NCI-H2081 (cell line): ENCODE data around the gene BPI.
"Not testable (repeated sequence)": the region's sequence is repeated elsewhere in the genome, so short reads cannot be mapped to it uniquely, and the experiment has no call there.

Experiments used
- DNase-seq, 2 experiments: peaks; one replicate each; lab custom pipeline; 2025; lab: John Stamatoyannopoulos, UW

BPI gene

DNA sequence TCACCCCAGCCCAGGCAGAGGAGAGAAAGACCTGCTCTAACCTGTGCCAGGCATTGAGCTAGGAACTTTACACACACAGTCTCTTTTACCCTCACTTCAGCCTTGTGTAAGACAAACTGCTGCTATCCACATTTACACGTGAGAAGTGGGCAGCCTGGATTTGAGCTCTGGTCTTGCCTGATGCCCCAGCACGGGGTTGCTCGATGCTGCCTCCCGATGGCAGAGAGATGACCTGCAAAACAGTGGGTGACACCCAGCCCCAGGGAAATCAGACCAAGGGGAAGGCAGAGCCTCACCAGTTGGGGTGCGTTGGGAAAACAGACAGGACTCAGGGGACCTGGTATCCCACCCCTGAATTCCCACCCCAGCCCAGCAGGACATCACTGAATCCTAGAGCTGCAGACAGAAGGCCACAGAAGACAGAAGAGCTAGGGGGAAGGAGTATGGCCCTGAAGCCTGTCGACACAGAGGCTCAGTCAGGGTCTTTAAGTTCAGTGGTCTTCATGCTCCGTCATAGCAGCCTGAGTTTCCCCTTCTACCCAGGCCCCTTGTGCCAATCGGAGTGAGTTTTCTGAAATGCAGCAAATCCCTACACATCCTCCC lies 990 bp downstream of the BPI start:
- no peak for DNase-seq

GRCh38 chr20:38305541-38305940 lies 1.6 kb downstream of the BPI start:
- DNase-seq: no peak

DNA sequence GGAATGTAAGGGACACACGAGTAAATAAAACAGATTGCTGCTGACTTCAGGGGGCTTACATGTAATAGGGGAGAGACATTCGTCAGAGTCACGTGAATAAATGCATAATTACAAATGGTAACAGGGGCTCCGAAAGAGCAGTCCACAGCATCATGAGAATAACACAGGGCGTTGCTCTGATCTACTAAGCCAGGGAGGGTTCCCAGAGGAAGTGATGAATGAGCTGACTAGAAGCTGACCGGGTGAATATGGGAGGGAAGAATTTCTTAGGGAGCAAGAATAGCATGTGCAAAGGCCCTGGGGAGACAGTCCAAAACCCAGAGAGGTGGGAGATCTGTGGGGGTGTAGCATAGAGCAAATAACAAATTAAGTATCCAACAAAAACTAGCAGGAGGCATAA lies 2.4 kb downstream of the BPI start:
- no peak for DNase-seq

DNA sequence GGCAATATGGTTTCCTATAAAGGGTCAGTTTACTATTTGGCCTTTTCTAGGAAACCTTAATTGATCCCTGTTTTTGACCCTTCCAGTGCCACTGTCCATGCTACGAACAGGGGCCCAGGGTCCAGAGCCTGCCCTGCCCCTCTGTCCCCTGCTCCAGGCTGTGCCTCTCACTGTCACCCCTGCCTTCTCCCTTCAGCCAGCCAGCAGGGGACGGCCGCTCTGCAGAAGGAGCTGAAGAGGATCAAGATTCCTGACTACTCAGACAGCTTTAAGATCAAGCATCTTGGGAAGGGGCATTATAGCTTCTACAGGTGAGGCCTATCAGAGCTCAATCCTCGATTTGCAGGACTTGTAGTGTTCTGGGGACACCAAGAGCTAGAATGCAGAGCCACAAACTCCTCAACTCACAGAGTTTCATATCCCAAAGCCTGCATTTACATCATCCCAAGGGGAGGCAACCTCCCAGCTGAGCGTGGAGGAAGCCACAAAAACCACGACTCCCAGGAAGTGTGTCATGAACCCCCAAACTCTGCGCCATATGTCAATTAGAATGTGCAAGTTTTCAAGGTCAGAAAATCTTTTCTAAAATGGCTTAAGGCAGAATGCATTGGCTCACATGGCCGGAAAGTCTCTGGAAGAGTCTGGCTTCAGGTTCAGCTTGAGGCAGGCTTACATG lies 3.6 kb downstream of the BPI start:
- DNase-seq: no peak

DNA sequence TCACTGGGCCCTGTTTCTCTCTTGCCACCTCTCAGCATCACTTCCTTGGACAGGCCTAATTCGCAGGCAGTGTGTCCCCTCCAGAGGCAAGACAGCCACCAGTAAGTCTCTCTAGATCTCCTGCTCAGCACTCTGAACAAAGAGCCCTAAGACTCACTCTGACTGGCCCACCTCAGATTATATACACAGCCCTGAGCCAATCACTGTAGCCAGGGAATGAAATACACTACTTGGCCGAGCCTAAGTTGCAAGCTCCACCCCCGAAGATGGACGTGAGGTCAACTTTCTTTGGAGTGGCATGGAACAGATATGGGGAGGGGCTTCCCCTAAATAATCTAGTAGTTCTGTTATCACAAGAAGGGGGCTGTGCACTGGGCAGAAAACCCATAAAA lies 4.1 kb downstream of the BPI start:
- no peak for DNase-seq

DNA sequence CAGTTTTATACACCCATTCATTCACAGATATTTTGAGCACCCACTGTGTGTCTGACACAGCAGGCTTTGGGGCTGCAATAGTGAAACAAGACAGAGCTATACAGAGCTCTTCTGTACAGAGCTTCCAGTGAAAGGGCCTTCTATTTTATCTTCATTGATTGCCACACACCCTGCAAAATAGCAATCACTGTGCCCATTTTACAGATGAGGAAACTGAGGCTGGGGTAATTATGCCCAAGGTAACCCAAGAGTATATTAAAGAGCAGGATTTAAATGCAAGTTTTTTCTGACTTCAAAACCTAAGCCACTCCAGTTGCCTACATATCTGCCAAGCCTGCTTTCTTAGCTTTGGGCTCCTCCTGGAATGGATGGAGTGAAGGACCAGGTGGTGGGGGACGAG lies 4.5 kb downstream of the BPI start:
- DNase-seq: no peak

DNA sequence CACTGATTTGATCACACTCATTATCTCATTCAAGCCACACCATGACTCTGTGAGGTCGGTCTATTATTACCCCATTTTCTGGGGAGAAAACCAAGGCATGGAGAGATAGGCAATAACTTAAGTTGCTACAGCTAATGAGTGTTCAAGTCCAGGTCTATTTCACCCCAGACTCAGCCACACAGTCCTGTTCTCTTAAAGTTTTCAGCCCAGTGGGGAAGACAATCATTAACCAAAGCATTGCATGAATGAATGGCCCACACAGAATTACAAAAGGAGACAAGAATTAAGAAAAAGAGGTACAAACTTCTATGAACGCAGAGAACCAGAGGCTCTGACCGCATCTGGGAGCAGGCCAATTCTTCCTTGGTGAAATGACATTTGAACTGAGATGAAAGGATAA lies 7.1 kb downstream of the BPI start:
- DNase-seq: no peak

DNA sequence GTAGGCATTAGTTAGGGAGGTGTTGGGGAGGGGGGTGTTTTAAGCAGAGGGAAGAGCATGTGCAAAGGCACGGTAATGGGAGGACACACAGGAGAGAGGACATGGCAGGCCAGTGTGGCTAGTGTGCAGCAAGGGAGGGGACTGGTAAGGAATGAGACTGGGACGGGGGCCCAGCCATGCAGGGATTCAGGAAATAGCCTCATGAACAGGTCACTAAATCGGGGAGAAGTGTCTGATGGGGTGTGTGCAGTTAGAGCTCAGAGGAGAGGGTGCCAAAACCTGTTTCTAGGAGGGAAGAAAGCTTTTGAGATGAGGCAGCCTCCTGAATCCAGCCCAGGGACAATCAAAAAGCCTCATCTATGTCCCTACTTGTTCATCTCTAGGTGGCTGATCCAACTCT lies 7.5 kb downstream of the BPI start:
- DNase-seq: no peak

- DNase-seq: no peak
Measured at GRCh38 chr20:38313676-38314075, 9.7 kb downstream of the BPI start.

DNA sequence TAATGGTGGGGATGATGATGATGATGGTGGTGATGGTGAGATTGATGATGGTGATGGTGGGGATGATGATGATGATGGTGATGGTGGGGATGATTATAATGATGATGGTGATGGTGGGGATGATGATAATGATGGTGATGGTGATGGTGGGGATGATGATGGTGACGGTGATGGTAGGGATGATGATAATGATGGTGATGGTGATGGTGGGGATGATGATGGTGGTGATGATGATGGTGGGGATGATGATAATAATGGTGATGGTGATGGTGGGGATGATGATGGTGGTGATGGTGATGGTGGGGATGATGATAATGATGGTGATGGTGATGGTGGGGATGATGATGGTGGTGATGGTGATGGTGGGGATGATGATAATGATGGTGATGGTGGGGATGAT lies 10.4 kb downstream of the BPI start:
- DNase-seq: not testable (repeated sequence)

- DNase-seq: no peak
Measured at GRCh38 chr20:38315290-38315966, 11.5 kb downstream of the BPI start.

DNA sequence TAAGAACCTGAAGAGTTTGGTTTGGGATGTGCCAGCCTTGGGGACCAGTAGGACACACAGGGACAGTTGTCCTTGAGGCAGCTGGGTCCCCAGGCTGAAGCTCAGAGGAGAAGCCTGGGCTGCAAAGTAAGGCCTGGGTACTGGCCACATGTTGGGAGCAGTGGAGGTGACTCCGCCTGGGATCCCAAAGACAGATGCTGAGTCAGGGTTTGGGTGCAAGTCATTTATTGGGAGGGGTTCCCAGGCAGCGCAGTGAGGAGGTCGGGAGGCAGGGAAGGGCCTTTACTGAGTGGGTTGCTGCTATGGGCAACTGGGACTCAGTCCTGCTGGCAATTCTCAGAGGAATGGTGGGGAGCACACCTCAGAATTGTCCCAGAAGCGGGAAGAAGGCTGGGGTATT lies 12.4 kb downstream of the BPI start:
- DNase-seq: no peak

GRCh38 chr20:38317422-38317821 lies 13.5 kb downstream of the BPI start:
- DNase-seq: no peak

DNA sequence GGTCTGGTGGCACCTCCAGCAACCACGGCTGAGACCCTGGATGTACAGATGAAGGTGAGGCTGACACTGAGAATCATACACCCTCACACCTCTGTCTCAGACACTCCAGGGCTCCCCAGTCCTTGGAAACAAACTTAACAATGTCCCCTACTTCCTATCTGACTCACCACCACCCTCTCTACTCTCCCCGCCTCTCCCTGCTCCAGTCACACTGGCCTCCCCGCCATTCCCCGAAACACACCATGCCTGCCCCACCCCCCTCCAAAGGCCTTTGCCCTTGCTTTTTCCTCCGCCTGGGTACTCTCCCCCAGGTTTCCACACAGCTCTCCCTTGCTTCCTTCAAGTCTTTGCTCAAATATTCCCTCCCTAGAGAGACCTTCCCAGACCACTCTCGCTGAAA lies 16.3 kb downstream of the BPI start:
- no peak for DNase-seq

GRCh38 chr20:38321959-38322598 lies 18.1 kb downstream of the BPI start:
- peak; percentile 13 to 35 for DNase-seq

- DNase-seq: no peak
Measured at GRCh38 chr20:38324159-38324558, 20.2 kb downstream of the BPI start.

- no peak for DNase-seq
Measured at GRCh38 chr20:38325167-38325566, 21.2 kb downstream of the BPI start.

GRCh38 chr20:38325905-38326304 lies 21.9 kb downstream of the BPI start:
- DNase-seq: no peak

- DNase-seq: no peak
Measured at GRCh38 chr20:38326309-38326708, 22.4 kb downstream of the BPI start.

DNA sequence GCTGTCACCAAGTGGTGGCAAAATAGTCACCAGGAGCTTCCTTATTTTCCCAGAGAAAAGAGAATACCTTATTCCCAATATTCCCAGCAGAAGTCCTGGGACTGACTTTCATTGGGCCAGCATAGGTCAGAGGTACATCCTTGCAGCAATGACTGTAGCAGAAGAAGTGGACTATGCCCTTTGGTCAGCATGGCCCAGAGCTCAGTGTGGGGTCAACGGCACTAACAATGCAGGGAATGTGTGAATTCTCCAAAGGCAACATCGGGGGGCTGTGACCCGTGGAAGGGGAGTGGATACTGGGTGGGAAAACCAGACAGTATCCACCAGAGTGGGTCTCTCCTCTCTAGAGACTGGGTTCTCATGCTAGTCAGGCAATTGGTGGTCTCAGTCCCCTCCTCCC lies 26.7 kb downstream of the BPI start:
- DNase-seq: no peak

DNA sequence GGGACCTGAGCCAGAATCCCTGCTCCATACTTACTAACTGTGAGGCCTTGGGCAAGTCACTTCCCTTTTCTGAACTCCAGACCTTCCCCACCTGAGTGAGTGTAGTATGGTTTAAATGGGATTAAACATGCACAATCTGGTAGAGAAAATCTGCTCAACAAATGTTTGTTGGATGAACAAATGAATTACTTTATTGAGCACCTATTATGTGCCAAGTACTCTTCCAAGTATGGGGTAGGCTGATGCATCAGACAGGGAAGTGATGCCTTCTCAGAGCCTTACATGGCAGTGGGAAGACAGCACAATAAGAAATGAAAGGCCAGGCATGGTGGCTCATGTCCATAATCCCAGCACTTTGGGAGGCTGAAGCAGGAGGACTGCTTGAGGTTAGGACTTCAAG lies 27.3 kb downstream of the BPI start:
- no peak for DNase-seq

DNA sequence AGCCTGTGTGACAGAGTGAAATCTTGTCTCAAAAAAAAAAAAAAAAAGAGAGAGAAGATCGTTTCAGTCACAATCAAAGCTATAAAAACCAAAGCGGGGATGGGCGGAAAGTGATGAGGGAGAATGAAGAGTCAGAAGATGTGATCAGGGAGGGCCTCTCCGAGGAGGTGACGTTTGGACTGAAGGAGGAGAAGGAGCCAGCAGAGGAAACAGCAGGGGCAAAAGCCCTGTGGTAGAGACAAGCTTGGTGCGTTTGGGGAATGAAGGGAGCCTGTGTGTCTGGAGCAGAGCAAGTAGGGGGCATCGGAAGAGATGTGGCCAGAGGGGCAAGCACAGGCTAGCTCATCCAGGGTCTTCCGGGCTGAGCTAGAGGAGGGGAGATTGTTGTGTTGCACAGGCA lies 27.9 kb downstream of the BPI start:
- DNase-seq: no peak

- no peak for DNase-seq
Measured at GRCh38 chr20:38334016-38334415, 30.1 kb downstream of the BPI start.
